ENCODE data around the gene SYT14.

GRCh38 chr1:210218047-210218446 is 280.0 kb downstream of the SYT14 start:
- no peak for TF ChIP-seq FOXM1 (IDR thresholded peaks at IDR 0.05; ENCODE audit: borderline replicate concordance)
- no peak for TF ChIP-seq SP1 (IDR thresholded peaks at IDR 0.05)
- TF ChIP-seq ELF4 (IDR thresholded peaks at IDR 0.05), result no peak
- TF ChIP-seq NFRKB (IDR thresholded peaks at IDR 0.05), result no peak
- no peak for TF ChIP-seq SUZ12 (IDR thresholded peaks at IDR 0.05)
- no peak for TF ChIP-seq BHLHE40 (IDR thresholded peaks at IDR 0.05; ENCODE audit: borderline replicate concordance)
- TF ChIP-seq L3MBTL2 (conservative IDR thresholded peaks at IDR 0.05), result no peak
- no peak for TF ChIP-seq ZNF384 (IDR thresholded peaks at IDR 0.05)
- no peak for TF ChIP-seq LEF1 (IDR thresholded peaks at IDR 0.05; ENCODE audit: borderline replicate concordance)
- TF ChIP-seq CTBP1 (IDR thresholded peaks at IDR 0.05; ENCODE audit: borderline replicate concordance), result no peak
- no peak for TF ChIP-seq ARNT (IDR thresholded peaks at IDR 0.05)
- no peak for TF ChIP-seq FOXK2 (IDR thresholded peaks at IDR 0.05)
- TF ChIP-seq PKNOX1 (IDR thresholded peaks at IDR 0.05), result no peak
- no peak for TF ChIP-seq HDGF (IDR thresholded peaks at IDR 0.05; ENCODE audit: borderline replicate concordance)

Data from HEK293T (cell line).